ENCODE measurements around the gene NCK2.
"Not testable (repeated sequence)": the region's sequence is repeated elsewhere in the genome, so short reads cannot be mapped to it uniquely, and the experiment has no call there.

Gene NCK2

DNA sequence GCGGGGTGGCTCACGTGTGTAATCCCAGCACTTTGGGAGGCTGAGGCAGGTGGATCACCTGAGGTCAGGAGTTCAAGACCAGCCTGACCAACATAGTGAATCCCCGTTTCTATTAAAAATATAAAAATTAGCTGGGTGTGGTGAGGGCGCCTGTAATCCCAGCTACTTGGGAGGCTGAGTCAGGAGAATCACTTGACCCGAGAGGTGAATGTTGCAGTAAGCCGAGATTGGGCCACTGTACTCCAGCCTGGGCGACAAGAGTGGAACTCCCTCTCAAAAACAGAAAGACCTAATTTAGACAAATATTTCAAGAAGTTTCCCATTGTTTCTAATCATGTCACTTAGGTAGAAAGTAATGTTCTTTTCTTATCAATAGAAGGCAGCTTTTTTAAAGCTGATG is 26.6 kb downstream of the NCK2 start:
- not testable (repeated sequence) for H3K36me3 ChIP-seq (ENCODE audit: insufficient read depth, low read length); H3K27me3 ChIP-seq (ENCODE audit: control insufficient read depth, insufficient read depth, low read length); H3K9ac ChIP-seq (ENCODE audit: low read depth, low read length); H3K4me2 ChIP-seq (ENCODE audit: low read length); H3K4me3 ChIP-seq (ENCODE audit: low read length); H3K9me3 ChIP-seq (replicated peaks; ENCODE audit: low read length)
- H3K4me1 ChIP-seq (ENCODE audit: control insufficient read depth, insufficient read depth, low read length), result peaks cover 27% of the 10 kb centered on the region

DNA sequence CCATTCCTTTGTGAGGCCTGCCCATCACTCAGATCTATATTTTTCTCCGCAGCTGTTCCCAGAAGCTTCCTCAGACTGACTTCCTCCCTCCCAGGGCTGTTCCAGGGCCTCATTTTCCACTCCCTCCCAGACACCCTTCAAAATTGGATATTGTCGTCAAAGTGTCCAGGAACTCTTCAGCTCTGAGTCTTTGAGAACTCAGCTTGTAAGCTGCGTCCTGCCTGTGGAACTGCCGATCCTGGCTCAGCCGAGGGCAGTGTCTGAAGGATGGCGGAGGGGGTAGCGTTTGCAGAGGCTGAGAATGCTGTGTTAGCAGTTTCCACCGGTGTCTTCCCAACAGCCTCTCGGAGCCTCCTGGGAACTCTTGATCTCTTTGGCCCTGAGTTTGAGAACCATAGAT is 27.1 kb downstream of the NCK2 start:
- Histone ChIP-seq H3K4me2 (ENCODE audit: low read length) (peak overlapping the region; percentile 38), H3K9ac (ENCODE audit: low read depth, low read length) (peak overlapping the region; percentile 29), H3K27me3 (ENCODE audit: control insufficient read depth, insufficient read depth, low read length) (no peaks in the 10 kb centered on the region), H3K9me3 (replicated peaks; ENCODE audit: low read length) (no peaks in the 10 kb centered on the region), H3K4me1 (ENCODE audit: control insufficient read depth, insufficient read depth, low read length) (peaks cover 27% of the 10 kb centered on the region), H3K36me3 (ENCODE audit: insufficient read depth, low read length) (peaks cover 2% of the 10 kb centered on the region), H3K4me3 (ENCODE audit: low read length) (no peak overlapping the region)

DNA sequence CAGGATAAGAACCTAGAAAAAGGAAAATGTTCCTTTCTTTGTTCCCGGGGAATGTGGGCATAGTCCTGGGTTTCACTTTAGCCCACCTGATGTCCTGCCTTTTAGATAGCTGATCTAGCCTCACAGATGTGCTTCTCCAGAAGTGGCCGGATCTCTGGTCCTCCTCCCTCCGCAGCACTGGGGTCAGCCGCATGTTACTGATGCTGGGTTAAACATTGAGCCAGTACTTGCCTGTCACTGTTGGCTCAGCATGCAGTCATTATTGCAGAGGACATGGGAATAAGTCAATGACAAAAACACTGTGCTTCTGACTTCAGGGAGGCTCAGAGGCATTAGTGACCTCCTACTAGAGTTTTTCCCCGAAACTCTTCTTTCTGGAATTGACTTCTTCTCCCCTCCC is 27.6 kb downstream of the NCK2 start:
- H3K4me3 ChIP-seq (ENCODE audit: low read length), result no peak overlapping the region
- H3K27me3 ChIP-seq (ENCODE audit: control insufficient read depth, insufficient read depth, low read length), result no peaks in the 10 kb centered on the region
- peak overlapping the region; percentile 38 for H3K4me2 ChIP-seq (ENCODE audit: low read length)
- no peaks in the 10 kb centered on the region for H3K9me3 ChIP-seq (replicated peaks; ENCODE audit: low read length)
- H3K36me3 ChIP-seq (ENCODE audit: insufficient read depth, low read length), result no peaks in the 10 kb centered on the region
- peaks cover 27% of the 10 kb centered on the region for H3K4me1 ChIP-seq (ENCODE audit: control insufficient read depth, insufficient read depth, low read length)
- no peak overlapping the region for H3K9ac ChIP-seq (ENCODE audit: low read depth, low read length)

DNA sequence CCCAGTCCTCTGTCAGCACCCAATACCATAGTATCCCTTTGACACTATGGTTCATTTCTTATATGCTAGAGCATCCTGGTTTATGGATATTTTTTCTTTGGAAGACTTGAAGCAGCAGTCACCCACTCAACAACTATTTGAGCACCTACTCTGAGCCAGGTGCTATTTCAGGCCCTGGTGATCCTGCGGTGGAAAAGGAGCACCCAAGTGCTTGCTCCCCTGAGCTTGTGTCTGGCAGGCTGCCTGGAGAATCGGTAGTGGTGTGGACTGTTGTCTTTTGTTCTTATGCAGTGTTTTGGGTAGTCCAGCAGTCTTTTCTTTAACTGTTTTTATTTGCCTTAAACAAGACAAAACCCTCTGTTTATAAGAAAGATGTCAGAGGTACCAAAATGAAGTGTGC is 28.9 kb downstream of the NCK2 start:
- Histone ChIP-seq H3K4me3 (ENCODE audit: low read length) (no peak overlapping the region), H3K9me3 (replicated peaks; ENCODE audit: low read length) (no peaks in the 10 kb centered on the region), H3K27me3 (ENCODE audit: control insufficient read depth, insufficient read depth, low read length) (no peaks in the 10 kb centered on the region), H3K36me3 (ENCODE audit: insufficient read depth, low read length) (no peaks in the 10 kb centered on the region), H3K9ac (ENCODE audit: low read depth, low read length) (no peak overlapping the region), H3K4me2 (ENCODE audit: low read length) (no peak overlapping the region), H3K4me1 (ENCODE audit: control insufficient read depth, insufficient read depth, low read length) (peaks cover 27% of the 10 kb centered on the region)

DNA sequence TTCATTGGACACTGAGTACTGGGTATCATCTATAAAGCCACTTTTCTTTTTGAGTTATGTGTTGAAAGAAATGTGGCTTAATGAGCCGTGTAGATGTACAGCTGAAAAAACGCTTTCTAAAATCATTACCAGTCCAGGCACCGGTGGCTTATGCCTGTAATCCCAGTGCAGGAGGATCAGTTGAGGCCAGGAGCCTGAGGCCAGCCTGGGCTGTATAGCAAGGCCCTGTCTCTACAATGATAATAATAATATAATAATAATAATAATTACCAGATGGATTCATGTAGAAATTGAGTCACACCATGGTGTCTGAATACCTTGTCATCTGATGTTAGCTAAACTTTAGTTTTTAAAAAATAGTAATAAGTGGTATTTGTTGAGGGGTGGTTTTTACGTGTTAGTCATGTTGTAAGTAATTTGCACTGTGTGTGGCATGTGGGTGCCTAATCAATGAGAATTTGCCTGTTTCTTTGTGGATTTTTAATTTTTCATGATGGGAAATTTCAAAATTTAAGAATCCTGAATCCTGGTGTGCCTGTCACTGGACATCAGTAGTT is 30.1 kb downstream of the NCK2 start:
- Histone ChIP-seq H3K27me3 (ENCODE audit: control insufficient read depth, insufficient read depth, low read length) (no peaks in the 10 kb centered on the region), H3K36me3 (ENCODE audit: insufficient read depth, low read length) (no peaks in the 10 kb centered on the region), H3K9me3 (replicated peaks; ENCODE audit: low read length) (no peaks in the 10 kb centered on the region), H3K4me2 (ENCODE audit: low read length) (no peak overlapping the region), H3K4me1 (ENCODE audit: control insufficient read depth, insufficient read depth, low read length) (peaks cover 17% of the 10 kb centered on the region), H3K4me3 (ENCODE audit: low read length) (no peak overlapping the region), H3K9ac (ENCODE audit: low read depth, low read length) (no peak overlapping the region)

DNA sequence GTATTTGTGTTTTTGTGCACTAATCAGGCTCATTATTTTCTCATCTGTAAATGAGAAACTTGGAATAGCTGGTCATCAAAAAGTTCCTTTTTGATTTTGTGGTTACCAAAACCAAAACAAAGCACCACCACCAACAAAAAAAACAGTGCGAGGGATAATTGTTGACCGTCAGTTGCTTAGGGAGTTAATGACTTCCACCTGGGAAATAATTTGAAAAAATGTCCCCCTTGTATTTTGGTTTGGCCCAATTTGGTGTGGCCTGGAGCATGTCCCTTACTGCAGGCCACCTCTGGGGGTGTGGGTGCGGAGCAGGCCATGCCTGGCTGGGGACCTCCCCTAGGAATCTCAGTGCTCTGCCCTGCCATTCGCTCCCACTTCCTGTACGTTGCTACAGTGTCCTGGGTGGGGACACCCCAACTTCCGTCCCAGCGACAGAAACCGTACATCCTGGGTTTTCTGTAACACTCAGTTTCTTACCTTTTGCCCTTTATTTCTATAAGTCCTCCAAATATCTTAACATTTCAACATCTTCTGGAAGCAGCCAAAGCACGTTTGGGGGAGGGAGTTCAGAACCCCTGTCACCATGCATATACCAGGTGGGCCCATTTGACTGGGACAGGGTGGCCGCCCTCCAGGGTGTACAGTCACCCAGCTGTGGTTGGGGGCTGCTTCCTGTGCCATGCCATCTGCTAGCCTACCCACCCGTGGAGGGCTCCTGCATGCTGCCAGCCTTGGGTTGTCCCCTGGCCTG is 31.3 kb downstream of the NCK2 start:
- H3K9ac ChIP-seq (ENCODE audit: low read depth, low read length), result no peak overlapping the region
- H3K4me3 ChIP-seq (ENCODE audit: low read length), result no peak overlapping the region
- H3K4me1 ChIP-seq (ENCODE audit: control insufficient read depth, insufficient read depth, low read length), result peaks cover 14% of the 10 kb centered on the region

DNA sequence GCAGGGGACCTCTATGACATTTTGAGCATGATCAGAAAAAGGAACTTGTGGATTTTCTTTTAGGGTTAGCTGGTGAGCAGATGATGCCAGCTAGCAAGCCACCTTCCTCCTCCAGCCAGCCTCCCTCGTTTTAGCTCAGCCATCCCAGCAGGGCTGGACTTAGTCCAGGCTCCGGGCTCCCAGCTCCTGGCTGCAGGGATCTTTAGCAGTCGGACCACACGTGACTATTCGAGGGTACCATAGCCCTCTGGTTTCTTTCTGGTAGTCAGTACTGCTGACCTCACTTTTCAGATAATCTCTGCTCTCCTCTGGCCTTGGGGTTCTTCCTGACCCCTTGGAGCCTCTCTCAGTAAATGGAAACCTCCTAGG is 31.8 kb downstream of the NCK2 start:
- no peak overlapping the region for H3K4me2 ChIP-seq (ENCODE audit: low read length)
- H3K9me3 ChIP-seq (replicated peaks; ENCODE audit: low read length), result no peaks in the 10 kb centered on the region
- no peaks in the 10 kb centered on the region for H3K36me3 ChIP-seq (ENCODE audit: insufficient read depth, low read length)
- H3K4me3 ChIP-seq (ENCODE audit: low read length), result no peak overlapping the region
- H3K9ac ChIP-seq (ENCODE audit: low read depth, low read length), result no peak overlapping the region
- H3K4me1 ChIP-seq (ENCODE audit: control insufficient read depth, insufficient read depth, low read length), result peaks cover 11% of the 10 kb centered on the region
- H3K27me3 ChIP-seq (ENCODE audit: control insufficient read depth, insufficient read depth, low read length), result no peaks in the 10 kb centered on the region

More for the DNA sequence above, 31.3 kb downstream of the NCK2 start:
- H3K9me3 ChIP-seq (replicated peaks; ENCODE audit: low read length), result no peaks in the 10 kb centered on the region
- no peaks in the 10 kb centered on the region for H3K36me3 ChIP-seq (ENCODE audit: insufficient read depth, low read length)
- no peak overlapping the region for H3K4me2 ChIP-seq (ENCODE audit: low read length)
- no peaks in the 10 kb centered on the region for H3K27me3 ChIP-seq (ENCODE audit: control insufficient read depth, insufficient read depth, low read length)

DNA sequence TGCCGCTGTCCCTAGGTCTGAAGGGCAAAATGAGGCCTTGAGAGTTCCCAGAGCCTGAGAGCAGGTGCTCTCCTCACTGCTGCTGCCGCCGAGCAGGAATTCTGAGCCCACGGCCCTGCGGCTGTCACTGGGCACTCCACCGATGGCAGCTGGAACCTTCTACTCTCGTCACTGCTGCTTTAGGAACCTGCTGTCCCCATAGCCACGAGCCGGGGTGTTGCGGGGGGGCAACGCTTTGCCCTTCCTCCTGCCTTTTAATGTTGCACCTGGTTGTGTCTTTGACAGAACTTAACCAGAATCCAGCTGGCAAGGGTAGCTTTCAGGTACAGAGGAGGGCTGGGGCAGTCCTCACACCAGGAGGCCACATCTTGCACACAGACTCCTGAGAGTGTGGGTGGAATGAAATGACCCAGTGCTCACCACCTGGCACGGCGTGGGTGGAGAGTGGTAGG is 32.3 kb downstream of the NCK2 start:
- H3K36me3 ChIP-seq (ENCODE audit: insufficient read depth, low read length), result no peaks in the 10 kb centered on the region
- H3K9me3 ChIP-seq (replicated peaks; ENCODE audit: low read length), result no peaks in the 10 kb centered on the region
- H3K4me2 ChIP-seq (ENCODE audit: low read length), result no peak overlapping the region
- no peaks in the 10 kb centered on the region for H3K27me3 ChIP-seq (ENCODE audit: control insufficient read depth, insufficient read depth, low read length)
- H3K9ac ChIP-seq (ENCODE audit: low read depth, low read length), result no peak overlapping the region
- peaks cover 6% of the 10 kb centered on the region for H3K4me1 ChIP-seq (ENCODE audit: control insufficient read depth, insufficient read depth, low read length)
- H3K4me3 ChIP-seq (ENCODE audit: low read length), result no peak overlapping the region

DNA sequence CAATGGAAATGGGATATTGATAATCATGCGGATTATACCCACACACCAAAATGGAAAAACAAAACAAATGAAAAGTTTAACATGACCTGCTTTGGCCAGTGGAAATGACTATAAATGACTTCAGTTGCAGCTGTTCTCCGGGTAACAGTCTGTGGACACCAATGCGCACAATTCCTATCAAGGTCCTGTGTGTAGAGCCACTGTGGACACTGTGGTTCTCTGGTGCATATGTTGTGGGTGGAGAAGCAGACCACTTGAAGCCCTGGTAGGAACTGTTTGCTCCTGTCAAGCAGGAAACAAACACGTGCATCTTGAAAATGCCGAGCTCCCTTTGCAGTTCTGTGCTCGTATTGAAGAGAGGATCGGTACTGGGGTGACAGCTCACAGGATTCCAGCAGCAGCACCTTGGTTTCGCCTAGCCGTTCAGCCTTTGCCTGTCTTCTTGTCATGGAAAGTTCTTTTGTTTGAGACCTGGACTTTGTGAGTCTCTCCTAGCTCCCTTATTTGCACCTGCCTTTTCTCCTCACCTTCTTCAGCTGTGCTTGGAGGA is 32.9 kb downstream of the NCK2 start:
- no peak overlapping the region for H3K9ac ChIP-seq (ENCODE audit: low read depth, low read length)
- no peak overlapping the region for H3K4me3 ChIP-seq (ENCODE audit: low read length)
- no peak overlapping the region for H3K4me2 ChIP-seq (ENCODE audit: low read length)
- H3K4me1 ChIP-seq (ENCODE audit: control insufficient read depth, insufficient read depth, low read length), result peaks cover under 1% of the 10 kb centered on the region
- H3K36me3 ChIP-seq (ENCODE audit: insufficient read depth, low read length), result no peaks in the 10 kb centered on the region
- no peaks in the 10 kb centered on the region for H3K9me3 ChIP-seq (replicated peaks; ENCODE audit: low read length)
- H3K27me3 ChIP-seq (ENCODE audit: control insufficient read depth, insufficient read depth, low read length), result no peaks in the 10 kb centered on the region

DNA sequence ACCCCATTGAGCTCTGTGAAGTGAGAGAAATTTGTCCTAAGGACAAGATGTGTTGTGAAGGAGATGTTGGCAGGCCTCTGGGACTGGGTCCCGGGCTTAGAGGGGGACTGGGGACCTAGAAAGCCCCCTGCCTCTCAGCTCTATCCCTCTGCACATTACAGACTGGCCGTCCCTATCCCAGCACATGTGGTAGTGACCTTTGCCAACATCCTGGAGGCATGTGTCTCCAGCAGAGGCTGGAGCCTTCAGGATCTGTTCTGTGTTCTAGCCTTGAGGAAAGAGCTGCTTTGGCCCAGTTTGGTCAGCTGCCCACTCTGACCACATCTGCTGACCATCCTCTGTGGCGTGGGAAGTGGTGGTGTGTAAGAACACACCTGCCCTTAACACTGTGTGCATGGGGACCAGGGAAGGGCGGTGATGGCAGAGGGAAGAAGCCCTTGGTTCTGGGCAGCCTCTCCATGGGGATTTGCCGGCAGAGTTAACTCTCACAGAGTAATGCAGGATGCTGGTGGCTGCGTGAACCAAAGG is 33.4 kb downstream of the NCK2 start:
- Histone ChIP-seq H3K27me3 (ENCODE audit: control insufficient read depth, insufficient read depth, low read length) (no peaks in the 10 kb centered on the region), H3K4me1 (ENCODE audit: control insufficient read depth, insufficient read depth, low read length) (no peaks in the 10 kb centered on the region), H3K4me3 (ENCODE audit: low read length) (no peak overlapping the region), H3K36me3 (ENCODE audit: insufficient read depth, low read length) (no peaks in the 10 kb centered on the region), H3K9ac (ENCODE audit: low read depth, low read length) (no peak overlapping the region), H3K4me2 (ENCODE audit: low read length) (no peak overlapping the region), H3K9me3 (replicated peaks; ENCODE audit: low read length) (no peaks in the 10 kb centered on the region)

DNA sequence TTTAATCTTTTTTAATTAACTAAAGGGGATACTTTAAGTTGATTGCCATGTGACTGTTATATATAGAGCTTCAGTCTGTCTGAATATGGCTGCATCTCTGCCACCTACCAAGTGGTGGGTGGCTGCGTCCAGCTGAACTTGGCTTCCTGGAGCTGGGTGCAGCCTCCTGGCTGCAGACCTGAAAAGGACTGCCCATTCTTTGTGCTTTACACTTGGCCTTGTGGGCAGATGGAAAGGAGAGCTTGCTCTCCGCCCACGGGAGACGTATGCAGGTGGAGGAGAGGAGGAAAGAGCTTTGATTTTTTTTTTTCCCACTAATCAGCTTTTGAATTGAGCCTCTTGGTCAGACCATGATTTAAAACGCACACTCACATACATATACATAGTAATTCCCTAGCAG is 34.7 kb downstream of the NCK2 start:
- Histone ChIP-seq H3K36me3 (ENCODE audit: insufficient read depth, low read length) (no peaks in the 10 kb centered on the region), H3K4me3 (ENCODE audit: low read length) (no peak overlapping the region), H3K27me3 (ENCODE audit: control insufficient read depth, insufficient read depth, low read length) (no peaks in the 10 kb centered on the region), H3K9me3 (replicated peaks; ENCODE audit: low read length) (no peaks in the 10 kb centered on the region), H3K9ac (ENCODE audit: low read depth, low read length) (no peak overlapping the region), H3K4me1 (ENCODE audit: control insufficient read depth, insufficient read depth, low read length) (no peaks in the 10 kb centered on the region), H3K4me2 (ENCODE audit: low read length) (no peak overlapping the region)

DNA sequence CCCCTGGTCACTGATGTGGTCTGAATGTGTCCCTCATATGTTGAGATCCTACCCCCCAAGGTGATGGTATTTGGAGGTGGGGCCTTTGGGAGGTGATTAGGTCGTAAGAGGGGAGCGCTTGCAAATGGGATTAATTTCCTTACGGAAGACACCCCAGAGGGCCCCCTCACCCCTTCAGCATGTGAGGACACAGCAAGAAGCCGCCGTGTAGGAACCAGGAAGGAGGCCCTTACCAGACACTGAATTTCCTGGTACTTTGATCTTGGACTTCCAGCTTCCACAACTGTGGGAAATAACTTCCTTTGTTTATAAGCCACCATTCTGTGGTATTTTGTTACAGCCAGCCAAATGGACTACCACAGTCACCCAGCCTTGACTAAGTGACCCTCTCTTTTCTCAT is 35.9 kb downstream of the NCK2 start:
- no peaks in the 10 kb centered on the region for H3K27me3 ChIP-seq (ENCODE audit: control insufficient read depth, insufficient read depth, low read length)
- no peak overlapping the region for H3K4me2 ChIP-seq (ENCODE audit: low read length)
- no peak overlapping the region for H3K9ac ChIP-seq (ENCODE audit: low read depth, low read length)
- H3K4me3 ChIP-seq (ENCODE audit: low read length), result no peak overlapping the region
- no peaks in the 10 kb centered on the region for H3K9me3 ChIP-seq (replicated peaks; ENCODE audit: low read length)
- no peaks in the 10 kb centered on the region for H3K36me3 ChIP-seq (ENCODE audit: insufficient read depth, low read length)
- H3K4me1 ChIP-seq (ENCODE audit: control insufficient read depth, insufficient read depth, low read length), result no peaks in the 10 kb centered on the region

All from skeletal muscle satellite cell (primary cell).